Measurements from ENCODE around the gene TRMT2A.

The TRMT2A gene

DNA sequence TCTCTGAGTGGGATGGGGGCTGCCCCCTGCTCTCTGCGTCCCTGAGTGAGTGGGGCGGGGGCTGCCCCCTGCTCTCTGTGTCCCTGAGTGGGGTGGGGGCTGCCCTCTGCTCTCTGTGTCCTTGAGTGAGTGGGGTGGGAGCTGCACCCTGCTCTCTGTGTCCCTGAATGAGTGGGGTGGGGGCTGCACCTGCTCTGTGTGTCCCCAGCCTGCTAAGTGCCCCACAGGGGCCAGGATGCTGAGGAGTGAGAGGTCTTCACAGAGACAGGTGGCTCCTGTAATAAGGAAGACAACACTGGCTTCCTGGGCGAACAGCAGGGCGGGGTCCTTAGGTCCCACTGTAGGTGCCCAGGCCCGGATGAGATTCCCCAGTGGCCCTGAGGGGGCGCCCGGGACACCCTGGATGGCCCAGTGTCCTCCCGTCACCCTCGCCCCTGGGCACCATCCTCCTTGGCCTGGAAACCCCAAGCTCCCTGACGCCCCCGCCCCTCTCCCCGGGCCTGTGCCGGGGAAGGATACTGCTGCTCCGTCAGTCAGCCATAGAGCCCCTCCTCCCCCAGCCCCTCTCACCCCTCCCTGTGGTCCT lies 37.7 kb upstream of the TRMT2A start:
- Histone ChIP-seq H3K4me2 (ENCODE audit: low read depth, low read length, poor library complexity, severe bottlenecking) (no peak overlapping the region), H3F3A (ENCODE audit: insufficient read depth) (no peaks in the 10 kb centered on the region), H3K36me3 (ENCODE audit: low read length) (no peaks in the 10 kb centered on the region), H3K27me3 (ENCODE audit: low read length) (no peaks in the 10 kb centered on the region), H3K4me3 (ENCODE audit: insufficient read depth, low read length, poor library complexity, severe bottlenecking) (no peak overlapping the region), H3K9ac (ENCODE audit: low read length) (no peak overlapping the region), H3K27ac (ENCODE audit: low read depth, low read length) (no peak overlapping the region), H3K79me2 (ENCODE audit: insufficient read depth, low read length) (no peaks in the 10 kb centered on the region), H3K9me2 (replicated peaks; ENCODE audit: insufficient read depth, low read length) (no peaks in the 10 kb centered on the region), H4K20me1 (ENCODE audit: low read depth, low read length) (no peaks in the 10 kb centered on the region), H3K9me3 (ENCODE audit: insufficient read depth, low read length) (no peaks in the 10 kb centered on the region), H2AFZ (ENCODE audit: low read depth, low read length, severe bottlenecking) (no peak overlapping the region)
- TF ChIP-seq, protein P1, sequence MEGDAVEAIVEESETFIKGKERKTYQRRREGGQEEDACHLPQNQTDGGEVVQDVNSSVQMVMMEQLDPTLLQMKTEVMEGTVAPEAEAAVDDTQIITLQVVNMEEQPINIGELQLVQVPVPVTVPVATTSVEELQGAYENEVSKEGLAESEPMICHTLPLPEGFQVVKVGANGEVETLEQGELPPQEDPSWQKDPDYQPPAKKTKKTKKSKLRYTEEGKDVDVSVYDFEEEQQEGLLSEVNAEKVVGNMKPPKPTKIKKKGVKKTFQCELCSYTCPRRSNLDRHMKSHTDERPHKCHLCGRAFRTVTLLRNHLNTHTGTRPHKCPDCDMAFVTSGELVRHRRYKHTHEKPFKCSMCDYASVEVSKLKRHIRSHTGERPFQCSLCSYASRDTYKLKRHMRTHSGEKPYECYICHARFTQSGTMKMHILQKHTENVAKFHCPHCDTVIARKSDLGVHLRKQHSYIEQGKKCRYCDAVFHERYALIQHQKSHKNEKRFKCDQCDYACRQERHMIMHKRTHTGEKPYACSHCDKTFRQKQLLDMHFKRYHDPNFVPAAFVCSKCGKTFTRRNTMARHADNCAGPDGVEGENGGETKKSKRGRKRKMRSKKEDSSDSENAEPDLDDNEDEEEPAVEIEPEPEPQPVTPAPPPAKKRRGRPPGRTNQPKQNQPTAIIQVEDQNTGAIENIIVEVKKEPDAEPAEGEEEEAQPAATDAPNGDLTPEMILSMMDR (IDR thresholded peaks at IDR 0.05; ENCODE audit: insufficient read depth, low read length, poor library complexity, severe bottlenecking), result no peak
- TF ChIP-seq EZH2phosphoT487 (conservative IDR thresholded peaks at IDR 0.05; ENCODE audit: low read length), result no peak

DNA sequence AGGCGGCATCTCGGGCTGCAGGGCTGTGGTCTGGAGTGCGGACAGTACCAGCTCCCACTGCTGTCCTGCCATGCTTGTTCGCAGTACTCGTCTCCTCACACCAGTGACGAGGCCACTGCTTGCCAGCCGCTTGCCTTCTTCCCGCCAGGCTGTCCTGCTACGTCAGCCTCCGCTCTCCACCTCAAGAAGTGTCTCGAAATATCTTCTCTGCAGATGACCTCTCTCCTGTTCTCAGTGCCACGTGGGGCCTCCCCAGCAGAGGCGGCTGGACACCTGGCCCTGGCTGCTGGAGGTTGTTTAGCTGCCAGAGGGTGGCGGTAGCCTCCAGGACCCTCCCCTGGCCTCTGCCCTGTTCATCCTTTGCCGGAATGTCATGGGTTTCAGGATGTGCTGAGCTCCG lies 36.9 kb upstream of the TRMT2A start:
- H3K9ac ChIP-seq (ENCODE audit: low read length), result no peak overlapping the region

DNA sequence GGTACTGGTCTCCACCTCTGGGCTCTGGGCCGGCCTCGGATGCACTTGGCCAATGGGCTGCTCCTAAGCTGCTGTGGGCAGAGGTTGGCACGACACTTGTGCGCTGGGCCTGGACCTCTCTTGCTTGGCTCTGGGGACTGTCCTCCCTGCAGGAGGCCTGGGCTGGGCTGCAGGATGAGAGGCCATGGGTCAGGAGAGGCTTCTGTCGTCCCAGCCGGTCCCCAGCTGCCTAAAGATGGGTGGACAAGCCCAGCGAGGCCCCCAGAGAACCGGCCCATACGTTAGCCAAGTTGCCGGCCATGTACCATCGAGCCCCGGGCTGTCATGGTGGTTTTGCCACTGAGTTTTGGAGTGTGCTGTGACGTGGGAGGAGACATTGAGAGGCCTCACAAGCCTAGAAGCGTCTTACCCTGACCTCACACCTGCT lies 35.5 kb upstream of the TRMT2A start:
- no peak overlapping the region for H3K9ac ChIP-seq (ENCODE audit: low read length)
- no peaks in the 10 kb centered on the region for H3K27me3 ChIP-seq (ENCODE audit: low read length)
- no peaks in the 10 kb centered on the region for H3F3A ChIP-seq (ENCODE audit: insufficient read depth)

More for the DNA sequence above, 36.9 kb upstream of the TRMT2A start:
- Histone ChIP-seq H3K9me2 (replicated peaks; ENCODE audit: insufficient read depth, low read length) (no peaks in the 10 kb centered on the region), H3K27me3 (ENCODE audit: low read length) (no peaks in the 10 kb centered on the region), H3K79me2 (ENCODE audit: insufficient read depth, low read length) (no peaks in the 10 kb centered on the region), H3F3A (ENCODE audit: insufficient read depth) (no peaks in the 10 kb centered on the region), H3K4me2 (ENCODE audit: low read depth, low read length, poor library complexity, severe bottlenecking) (no peak overlapping the region), H3K9me3 (ENCODE audit: insufficient read depth, low read length) (no peaks in the 10 kb centered on the region), H3K36me3 (ENCODE audit: low read length) (no peaks in the 10 kb centered on the region), H3K4me3 (ENCODE audit: insufficient read depth, low read length, poor library complexity, severe bottlenecking) (no peak overlapping the region), H3K27ac (ENCODE audit: low read depth, low read length) (no peak overlapping the region), H2AFZ (ENCODE audit: low read depth, low read length, severe bottlenecking) (no peak overlapping the region), H4K20me1 (ENCODE audit: low read depth, low read length) (no peaks in the 10 kb centered on the region)
- TF ChIP-seq EZH2phosphoT487 (conservative IDR thresholded peaks at IDR 0.05; ENCODE audit: low read length), result no peak
- TF ChIP-seq, protein P1 (IDR thresholded peaks at IDR 0.05; ENCODE audit: insufficient read depth, low read length, poor library complexity, severe bottlenecking), result no peak

More for the DNA sequence above, 35.5 kb upstream of the TRMT2A start:
- H2AFZ ChIP-seq (ENCODE audit: low read depth, low read length, severe bottlenecking), result no peak overlapping the region
- TF ChIP-seq, protein P1 (IDR thresholded peaks at IDR 0.05; ENCODE audit: insufficient read depth, low read length, poor library complexity, severe bottlenecking), result no peak
- TF ChIP-seq EZH2phosphoT487 (conservative IDR thresholded peaks at IDR 0.05; ENCODE audit: low read length), result no peak
- H4K20me1 ChIP-seq (ENCODE audit: low read depth, low read length), result no peaks in the 10 kb centered on the region
- H3K36me3 ChIP-seq (ENCODE audit: low read length), result no peaks in the 10 kb centered on the region
- H3K79me2 ChIP-seq (ENCODE audit: insufficient read depth, low read length), result no peaks in the 10 kb centered on the region
- H3K9me3 ChIP-seq (ENCODE audit: insufficient read depth, low read length), result no peaks in the 10 kb centered on the region
- H3K27ac ChIP-seq (ENCODE audit: low read depth, low read length), result no peak overlapping the region
- H3K4me3 ChIP-seq (ENCODE audit: insufficient read depth, low read length, poor library complexity, severe bottlenecking), result no peak overlapping the region
- no peak overlapping the region for H3K4me2 ChIP-seq (ENCODE audit: low read depth, low read length, poor library complexity, severe bottlenecking)
- no peaks in the 10 kb centered on the region for H3K9me2 ChIP-seq (replicated peaks; ENCODE audit: insufficient read depth, low read length)

All from SU-DHL-6 (cell line).